H1 (cell line): Measurements from ENCODE around the gene CRAT. TPM values are rescaled to one million over a fixed set of nuclear protein-coding genes. Genes with fewer than 3 reads are reported as not detected.

ENCODE experiments used
- EZH2 ChIP-seq: fragments of 200-600 bp; sonication (generic); IDR thresholded peaks from 2 replicates; pipeline ENCODE4 v1.7.1; 2012; ENCODE audit warnings: low read depth, mild to moderate bottlenecking, moderate library complexity, low read length, inconsistent platforms; ENCODE audit not compliant: severe bottlenecking
- polyA plus RNA-seq, 7 experiments: library from polyadenylated mRNA; depleted of rRNA in 3 of 7; stranded (reverse) in 5 of 7; unstranded in 2 of 7; fragments of >200 nt in 5 of 7; fragments of 200-250 nt in 2 of 7; gene quantifications; 1 replicate in 5 of 7; 2 replicates in 1 of 7; 4 replicates in 1 of 7; pipeline versions ENCODE4 v1.2.1 to v1.2.3, GENCODE V29; 2011 to 2013; ENCODE audit warnings: missing spikeins in 2 of 7, mixed read lengths in 2 of 7
- total RNA-seq: library from RNA; stranded (reverse); fragmentation: NEBNext Ultra II Directional; extraction: Animal tissue kit (Norgen Biotek cat#: 25700); gene quantifications from 2 replicates; pipeline ENCODE4 v1.2.1, GENCODE V29; 2021

Gene CRAT
- total and polyA plus RNA-seq, 2 of the 8 experiments (the other 6 are each of a cell fraction or from before 2014, with no cell fraction given), result 8.2 to 17.3 TPM

GRCh38 chr9:129095170-129095667 is 15.4 kb downstream of the CRAT start (continued):
- TF ChIP-seq EZH2, result no peak
- TF ChIP-seq, all 59 proteins: peak for 0
